HPDE6-E6E7 (cell line): ENCODE data around the gene CLK3.
"Not testable (repeated sequence)": the region's sequence is repeated elsewhere in the genome, so short reads cannot be mapped to it uniquely, and the experiment has no call there.

Experiments
- DNase-seq: peaks from one replicate; pipeline ENCODE4 v3.0.0; 2011; ENCODE audit warnings: missing footprints; ENCODE audit errors: extremely low spot score

Gene CLK3

GRCh38 chr15:74642348-74642733 is 26.7 kb downstream of the CLK3 start:
- peak; percentile 26 for DNase-seq

- no peak for DNase-seq
Observed at GRCh38 chr15:74642734-74643664, 27.4 kb downstream of the CLK3 start.

GRCh38 chr15:74643665-74644204 is 28.1 kb downstream of the CLK3 start:
- DNase-seq, result no peak

- DNase-seq, result no peak
Observed at GRCh38 chr15:74646480-74646879, 30.8 kb downstream of the CLK3 start.

GRCh38 chr15:74648051-74648842 is 32.6 kb downstream of the CLK3 start:
- DNase-seq, result no peak

- no peak for DNase-seq
Observed at GRCh38 chr15:74651242-74651741, 35.7 kb downstream of the CLK3 start.

GRCh38 chr15:74653426-74654102 is 37.9 kb downstream of the CLK3 start:
- DNase-seq, result no peak

GRCh38 chr15:74655424-74655823 is 39.8 kb downstream of the CLK3 start:
- DNase-seq, result no peak

GRCh38 chr15:74656935-74657535 is 41.4 kb downstream of the CLK3 start:
- no peak for DNase-seq

- no peak for DNase-seq
Observed at GRCh38 chr15:74657846-74658245, 42.2 kb downstream of the CLK3 start.

- not testable (repeated sequence) for DNase-seq
Observed at GRCh38 chr15:74661280-74661679, 45.6 kb downstream of the CLK3 start.

- no peak for DNase-seq
Observed at GRCh38 chr15:74662064-74662860, 46.6 kb downstream of the CLK3 start.

- DNase-seq, result no peak
Observed at GRCh38 chr15:74663303-74664027, 47.8 kb downstream of the CLK3 start.

GRCh38 chr15:74664028-74664616 is 48.5 kb downstream of the CLK3 start:
- DNase-seq, result no peak

GRCh38 chr15:74664670-74665069 is 49.0 kb downstream of the CLK3 start:
- no peak for DNase-seq

GRCh38 chr15:74667975-74668374 is 52.3 kb downstream of the CLK3 start:
- DNase-seq, result no peak

GRCh38 chr15:74669627-74670026 is 54.0 kb downstream of the CLK3 start:
- no peak for DNase-seq

- no peak for DNase-seq
Observed at GRCh38 chr15:74674161-74674560, 58.5 kb downstream of the CLK3 start.

GRCh38 chr15:74676801-74677200 is 61.2 kb downstream of the CLK3 start:
- no peak for DNase-seq
